ENCODE results near the gene USH1G. TPM values are rescaled to one million over a fixed set of nuclear protein-coding genes. Genes with fewer than 3 reads are reported as not detected.

Gene USH1G
- total RNA-seq, 3 donors from 2014 or later, result not detected

DNA sequence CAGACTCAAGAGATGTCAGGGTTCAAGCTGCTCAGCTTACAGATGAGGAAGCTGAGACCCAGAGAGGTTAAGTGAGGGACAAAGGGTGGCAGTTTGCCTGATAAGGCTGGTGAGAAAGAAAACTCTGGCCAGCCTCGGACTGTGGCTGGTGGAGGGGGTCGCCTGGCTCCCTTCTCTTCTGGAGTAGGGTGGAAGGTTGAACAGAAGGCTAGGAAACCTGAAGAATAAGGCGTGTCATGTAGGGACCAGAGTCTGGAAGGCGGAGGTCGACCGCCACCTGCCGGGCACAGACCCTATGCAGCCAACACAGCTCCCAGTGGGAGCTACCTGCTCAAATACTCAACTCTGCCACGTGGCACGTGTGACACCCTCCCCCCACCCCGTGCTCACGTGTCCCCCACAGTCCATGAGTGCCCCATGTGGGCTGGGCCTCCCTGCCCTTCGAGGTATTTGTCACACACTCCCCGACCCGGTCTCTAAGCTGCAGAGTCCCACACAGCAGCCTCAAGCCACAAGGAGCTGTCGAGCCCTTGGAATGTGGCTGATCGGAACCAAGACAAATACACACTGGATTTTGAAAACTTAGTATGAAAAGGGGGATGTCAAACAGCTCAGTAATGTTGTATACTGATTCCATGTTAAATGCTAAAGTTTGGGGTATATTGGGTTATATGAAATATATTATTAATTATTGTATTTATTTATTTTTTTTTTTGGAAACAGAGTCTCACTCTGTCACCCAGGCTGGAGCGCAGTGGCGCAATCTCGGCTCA lies 37.7 kb upstream of the USH1G start:
- ATAC-seq (peak; percentile 68), DNase-seq (peak; percentile 31)
- Mint-ChIP-seq H3K4me1 (ENCODE audit: low read depth) (peaks cover 4% of the 10 kb centered on the region), H3K9me3 (no peaks in the 10 kb centered on the region), H3K36me3 (ENCODE audit: insufficient read depth) (no peaks in the 10 kb centered on the region), H3K4me3 (no peak overlapping the region), H3K27me3 (ENCODE audit: low read depth) (no peaks in the 10 kb centered on the region)

DNA sequence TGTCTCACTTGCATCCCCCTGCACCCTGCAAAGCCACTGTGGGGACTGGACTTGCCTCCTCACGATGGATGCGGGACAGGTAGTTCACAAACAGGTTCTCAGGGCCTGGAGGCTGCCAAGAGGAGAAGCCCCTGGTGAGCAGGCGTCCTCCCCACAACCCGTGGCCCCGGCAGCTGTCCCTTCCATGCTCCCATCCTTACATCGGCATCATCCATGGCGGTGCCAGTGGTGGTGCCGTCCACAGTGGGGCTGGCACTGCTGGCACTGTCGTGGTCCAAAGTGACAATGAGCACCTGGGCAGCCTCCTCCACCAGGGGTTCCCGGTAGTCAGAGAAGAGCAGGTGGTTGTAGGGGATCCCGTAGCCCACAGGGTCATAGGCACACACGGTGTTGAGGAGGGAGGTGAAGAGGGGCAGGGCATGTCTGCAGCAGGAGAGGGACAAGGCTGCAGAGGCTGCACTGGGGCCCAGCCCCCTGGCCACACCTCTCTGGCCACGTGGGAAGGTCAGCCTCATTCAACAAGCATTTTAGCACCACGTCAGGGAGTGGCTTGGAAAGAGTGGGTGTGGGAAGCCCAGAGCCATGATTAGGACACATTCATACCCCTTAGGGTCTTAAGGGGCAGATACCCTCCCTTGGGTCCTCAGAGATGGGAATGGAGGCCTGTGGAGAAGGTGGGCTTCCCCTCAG lies 36.9 kb upstream of the USH1G start:
- Mint-ChIP-seq H3K4me3 (no peak overlapping the region), H3K9me3 (no peaks in the 10 kb centered on the region)
- no peak for DNase-seq

DNA sequence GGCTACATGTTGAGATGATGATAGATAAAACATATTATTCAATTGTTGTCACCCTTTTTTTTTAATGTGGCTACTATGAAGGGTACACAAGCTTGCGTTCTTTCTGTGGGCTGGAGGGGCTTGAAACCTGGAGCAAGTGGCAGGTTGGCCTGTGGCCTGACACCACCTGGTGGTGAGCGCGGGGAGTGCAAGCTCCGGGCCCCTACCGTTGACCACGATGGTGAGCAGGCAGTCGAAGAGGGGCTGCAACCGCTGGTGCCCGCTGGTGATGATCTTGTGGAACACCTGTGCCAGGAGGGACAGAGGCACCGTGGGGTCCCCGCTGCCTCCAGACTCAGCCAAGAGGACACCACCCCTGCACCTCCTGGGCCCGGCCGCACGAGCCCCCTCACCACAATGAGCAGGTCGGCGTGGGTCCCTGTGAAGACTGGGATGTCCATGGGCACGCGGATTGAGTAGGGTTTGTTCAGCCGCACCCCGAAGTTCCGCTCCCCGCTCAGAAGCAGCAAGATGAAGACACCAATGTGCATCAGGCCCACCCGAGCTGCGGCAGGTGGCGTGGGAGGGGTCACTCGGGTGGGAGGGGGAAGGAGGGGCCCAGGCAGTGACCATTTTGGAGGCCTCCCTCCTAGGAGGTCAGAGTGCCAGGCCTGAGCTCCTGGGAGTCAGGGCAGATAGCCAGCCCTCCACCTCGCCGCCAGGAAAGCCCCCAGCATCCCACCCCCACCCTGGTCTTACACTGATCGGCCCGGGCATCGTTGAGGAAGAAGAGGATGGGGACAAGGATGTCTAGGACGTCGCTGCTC lies 35.1 kb upstream of the USH1G start:
- Mint-ChIP-seq H3K4me3 (no peak overlapping the region), H3K36me3 (ENCODE audit: insufficient read depth) (no peaks in the 10 kb centered on the region), H3K27me3 (ENCODE audit: low read depth) (no peaks in the 10 kb centered on the region), H3K4me1 (ENCODE audit: low read depth) (peaks cover 4% of the 10 kb centered on the region), H3K9me3 (no peaks in the 10 kb centered on the region)
- ATAC-seq (peak; percentile 53 to 65), DNase-seq (peak; percentile 83)

More for the DNA sequence above, 36.9 kb upstream of the USH1G start:
- ATAC-seq, result no peak
- H3K36me3 Mint-ChIP-seq (ENCODE audit: insufficient read depth), result no peaks in the 10 kb centered on the region
- H3K4me1 Mint-ChIP-seq (ENCODE audit: low read depth), result peaks cover 4% of the 10 kb centered on the region
- H3K27me3 Mint-ChIP-seq (ENCODE audit: low read depth), result no peaks in the 10 kb centered on the region

DNA sequence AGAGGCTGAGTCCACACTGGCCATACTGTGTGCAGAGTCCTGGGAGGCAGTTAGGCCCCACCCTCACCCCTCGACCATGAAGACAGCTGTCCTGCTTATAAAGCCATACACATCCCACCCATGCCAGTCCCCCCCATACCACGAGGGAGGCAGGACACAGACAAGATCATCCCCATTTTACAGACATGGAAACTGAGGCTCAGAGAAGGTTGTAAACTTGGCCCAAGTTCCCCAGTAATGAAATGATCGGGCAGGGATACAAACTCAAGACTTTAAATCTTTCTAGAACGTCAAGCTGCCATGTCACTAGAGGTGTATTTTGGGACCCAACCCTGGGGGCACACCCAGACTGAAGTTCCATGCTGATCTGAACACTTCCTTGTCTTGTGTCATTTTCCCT lies 33.0 kb upstream of the USH1G start:
- Mint-ChIP-seq H3K27me3 (ENCODE audit: low read depth) (no peaks in the 10 kb centered on the region), H3K4me3 (no peak overlapping the region), H3K4me1 (ENCODE audit: low read depth) (peaks cover 2% of the 10 kb centered on the region), H3K9me3 (no peaks in the 10 kb centered on the region), H3K36me3 (ENCODE audit: insufficient read depth) (no peaks in the 10 kb centered on the region)
- ATAC-seq (no peak), DNase-seq (no peak)

DNA sequence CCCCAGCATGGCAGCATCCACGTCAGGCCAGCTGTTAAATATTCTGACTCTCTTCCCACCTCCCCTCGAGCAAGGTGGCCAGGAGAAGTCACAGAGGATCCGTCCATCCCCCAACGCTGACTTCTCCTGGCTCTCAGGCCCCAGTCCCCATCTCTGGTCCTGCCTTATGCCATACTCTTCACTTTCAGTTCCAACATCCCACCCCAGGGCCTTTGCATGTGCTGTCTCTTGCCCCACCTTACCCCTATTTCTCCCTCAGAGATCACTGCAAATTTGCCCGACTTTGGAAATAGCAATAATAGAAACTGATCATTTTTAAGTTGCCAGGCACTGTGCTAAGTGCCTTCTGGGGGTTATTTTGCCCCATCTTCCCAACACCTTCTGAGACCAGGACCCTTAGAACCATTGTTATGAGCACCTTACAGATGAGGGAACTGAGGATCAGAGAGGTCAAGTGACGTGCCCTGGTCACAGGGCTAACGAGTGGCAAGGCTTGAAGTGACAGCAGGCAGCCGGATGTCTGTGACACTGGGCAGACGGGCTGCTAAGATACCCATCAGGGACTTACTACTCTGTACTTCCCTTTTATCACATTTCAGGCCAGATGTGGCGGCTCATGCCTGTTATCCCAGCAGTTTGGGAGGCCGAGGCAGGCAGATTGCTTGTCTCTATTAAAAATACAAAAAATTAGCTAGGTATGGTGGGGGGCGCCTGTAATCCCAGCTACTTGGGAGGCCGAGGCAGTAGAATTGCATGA lies 31.8 kb upstream of the USH1G start:
- H3K4me3 Mint-ChIP-seq, result no peak overlapping the region
- H3K36me3 Mint-ChIP-seq (ENCODE audit: insufficient read depth), result no peaks in the 10 kb centered on the region
- H3K27me3 Mint-ChIP-seq (ENCODE audit: low read depth), result no peaks in the 10 kb centered on the region
- ATAC-seq (no peak), DNase-seq (no peak)
- H3K4me1 Mint-ChIP-seq (ENCODE audit: low read depth), result peaks cover 2% of the 10 kb centered on the region
- no peaks in the 10 kb centered on the region for H3K9me3 Mint-ChIP-seq

DNA sequence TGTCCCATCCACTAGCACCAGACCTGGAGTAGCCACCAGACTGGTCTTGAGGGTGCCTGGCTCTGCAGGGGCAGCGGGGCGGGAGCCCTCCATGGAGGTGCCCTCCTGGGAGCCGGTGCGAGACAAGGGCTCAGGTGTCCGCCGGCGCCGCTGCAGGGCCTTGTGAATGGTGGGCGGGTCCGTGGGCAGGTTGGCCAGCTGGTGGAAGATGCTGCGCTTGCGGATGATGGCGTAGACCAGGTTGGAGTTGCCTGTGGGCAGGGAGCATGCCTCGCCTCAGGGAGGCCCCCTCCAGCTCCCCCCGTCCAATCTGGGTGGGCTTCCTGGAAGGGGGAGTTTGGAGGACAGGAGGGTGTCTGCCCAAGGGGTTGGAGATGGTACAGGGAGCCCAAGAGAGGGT lies 31.1 kb upstream of the USH1G start:
- H3K9me3 Mint-ChIP-seq, result no peaks in the 10 kb centered on the region
- ATAC-seq (no peak), DNase-seq (no peak)
- no peak overlapping the region for H3K4me3 Mint-ChIP-seq
- no peaks in the 10 kb centered on the region for H3K36me3 Mint-ChIP-seq (ENCODE audit: insufficient read depth)
- H3K27me3 Mint-ChIP-seq (ENCODE audit: low read depth), result no peaks in the 10 kb centered on the region
- H3K4me1 Mint-ChIP-seq (ENCODE audit: low read depth), result peaks cover 2% of the 10 kb centered on the region

DNA sequence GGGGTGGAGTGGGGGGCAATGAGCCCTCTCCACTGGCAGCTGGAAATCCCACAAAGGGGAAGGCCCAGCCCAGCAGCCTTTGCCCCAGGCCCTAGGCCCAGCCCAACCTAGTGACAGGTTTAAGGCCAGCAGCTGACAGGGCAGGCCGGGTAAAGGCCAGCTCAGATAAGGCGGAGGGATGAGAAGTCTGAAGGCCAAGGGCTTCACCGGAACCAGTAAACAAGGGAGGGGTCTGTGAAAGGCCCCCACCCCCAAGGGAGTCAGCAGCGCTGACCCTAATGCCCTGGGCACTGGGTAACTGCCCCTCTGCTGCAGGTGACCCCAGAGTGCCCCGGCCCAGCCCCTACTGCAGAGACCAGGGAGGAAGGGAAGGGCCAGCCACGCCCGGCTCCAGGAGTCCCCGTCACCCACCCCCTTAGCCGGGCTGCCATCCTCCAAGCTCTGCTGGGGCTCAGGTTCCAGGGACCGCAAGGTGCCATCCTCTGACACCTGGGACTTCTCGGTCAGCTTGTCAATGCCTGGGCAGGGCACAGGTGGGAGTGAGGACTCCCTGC lies 30.2 kb upstream of the USH1G start:
- Mint-ChIP-seq H3K36me3 (ENCODE audit: insufficient read depth) (no peaks in the 10 kb centered on the region), H3K4me1 (ENCODE audit: low read depth) (peaks cover 2% of the 10 kb centered on the region), H3K4me3 (no peak overlapping the region), H3K9me3 (no peaks in the 10 kb centered on the region), H3K27me3 (ENCODE audit: low read depth) (no peaks in the 10 kb centered on the region)
- DNase-seq, result no peak
- no peak for ATAC-seq

DNA sequence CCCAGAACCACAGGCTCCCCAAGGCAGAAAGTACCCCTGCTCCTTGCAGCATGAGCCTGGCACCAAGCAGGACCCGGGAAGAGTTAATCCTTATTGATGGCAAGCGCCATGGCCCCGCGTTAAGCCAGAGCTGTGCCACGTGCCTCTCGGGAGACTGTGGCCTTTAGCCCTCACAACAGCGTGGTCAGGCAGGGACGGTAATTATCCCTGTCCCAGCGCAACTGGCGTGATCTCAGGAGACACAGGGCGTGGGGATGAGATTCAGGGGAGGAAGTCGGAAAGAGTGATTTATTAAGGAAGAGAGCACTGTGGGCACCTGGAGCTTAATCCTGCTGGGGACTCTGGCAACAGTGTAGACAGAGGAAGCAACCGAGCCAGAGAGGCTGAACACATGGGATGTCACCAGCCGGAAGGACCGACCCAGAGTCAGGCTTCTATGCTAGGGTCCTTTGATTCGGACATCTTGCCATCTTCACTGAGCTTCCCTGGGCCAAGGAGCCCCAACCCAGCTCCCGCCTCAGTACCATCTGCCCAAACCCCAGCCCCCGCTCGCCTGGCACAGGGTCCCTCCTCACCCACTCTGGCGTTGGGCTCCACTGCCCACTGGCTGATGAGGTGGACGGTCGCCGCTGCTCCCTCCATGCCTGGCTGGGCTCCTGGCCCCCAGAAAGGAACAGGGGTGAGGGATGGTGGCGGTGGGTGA lies 29.5 kb upstream of the USH1G start:
- DNase-seq (no peak), ATAC-seq (no peak)
- H3K4me1 Mint-ChIP-seq (ENCODE audit: low read depth), result no peaks in the 10 kb centered on the region
- no peaks in the 10 kb centered on the region for H3K36me3 Mint-ChIP-seq (ENCODE audit: insufficient read depth)
- no peaks in the 10 kb centered on the region for H3K9me3 Mint-ChIP-seq
- H3K4me3 Mint-ChIP-seq, result no peak overlapping the region
- H3K27me3 Mint-ChIP-seq (ENCODE audit: low read depth), result no peaks in the 10 kb centered on the region

DNA sequence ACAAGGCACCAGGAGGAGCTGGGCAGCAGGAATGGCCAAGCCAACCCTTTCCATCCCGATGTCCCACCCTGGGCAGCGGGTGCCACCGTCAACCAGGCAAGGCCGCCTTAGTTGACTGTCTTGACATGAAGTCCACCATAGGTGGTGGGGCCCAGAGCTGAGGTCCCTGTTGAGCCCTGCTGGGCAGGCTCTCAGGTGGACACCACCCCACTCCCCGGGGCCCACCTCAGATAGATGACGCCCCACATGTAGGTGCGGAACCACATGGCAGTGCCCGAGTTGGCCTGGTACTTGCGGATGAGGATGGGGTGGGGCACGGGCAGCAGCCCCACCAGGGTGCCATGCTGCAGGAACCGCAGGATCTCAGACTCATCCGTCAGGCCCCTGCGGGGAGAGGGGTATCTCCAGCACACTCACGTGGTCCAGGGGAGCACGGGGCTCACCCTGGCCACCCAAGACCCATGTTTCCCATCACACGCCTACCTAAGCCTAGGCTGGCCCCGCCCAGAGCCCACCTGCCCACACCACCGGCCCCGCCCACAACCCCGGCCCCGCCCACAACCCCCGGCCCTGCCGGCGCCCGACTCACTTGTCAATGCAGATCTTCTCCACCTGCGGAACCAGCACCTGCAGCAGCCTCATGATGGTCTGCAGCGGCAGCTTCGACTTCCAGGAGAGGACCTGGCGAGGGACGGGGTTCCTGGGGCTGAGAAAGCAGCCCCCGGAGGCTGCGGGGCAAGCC lies 28.8 kb upstream of the USH1G start:
- no peaks in the 10 kb centered on the region for H3K9me3 Mint-ChIP-seq
- no peaks in the 10 kb centered on the region for H3K4me1 Mint-ChIP-seq (ENCODE audit: low read depth)
- no peaks in the 10 kb centered on the region for H3K27me3 Mint-ChIP-seq (ENCODE audit: low read depth)
- ATAC-seq (no peak), DNase-seq (no peak)
- H3K4me3 Mint-ChIP-seq, result no peak overlapping the region
- H3K36me3 Mint-ChIP-seq (ENCODE audit: insufficient read depth), result no peaks in the 10 kb centered on the region

DNA sequence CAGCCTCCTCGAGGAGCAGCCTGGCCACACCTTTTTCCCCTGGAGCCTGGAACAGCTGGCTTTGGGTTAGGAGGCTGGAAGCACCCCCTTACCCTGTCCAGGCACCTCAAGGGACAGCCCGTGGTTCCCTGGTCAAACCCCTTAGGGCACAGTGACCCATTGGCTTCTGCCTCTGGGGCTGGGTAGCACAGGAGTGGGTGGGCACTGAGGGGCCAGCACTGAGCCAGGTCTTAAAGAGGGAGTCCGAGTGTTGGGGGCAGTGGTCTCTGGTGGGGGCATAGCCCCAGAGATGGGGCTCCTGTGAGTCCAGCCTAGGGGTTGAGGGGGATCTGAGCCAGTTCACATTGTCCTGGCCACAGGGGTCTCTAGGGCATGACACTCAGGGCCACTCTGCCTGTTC lies 28.0 kb upstream of the USH1G start:
- H3K4me3 Mint-ChIP-seq, result no peak overlapping the region
- DNase-seq (no peak), ATAC-seq (no peak)
- no peaks in the 10 kb centered on the region for H3K9me3 Mint-ChIP-seq
- no peaks in the 10 kb centered on the region for H3K36me3 Mint-ChIP-seq (ENCODE audit: insufficient read depth)
- H3K27me3 Mint-ChIP-seq (ENCODE audit: low read depth), result no peaks in the 10 kb centered on the region
- H3K4me1 Mint-ChIP-seq (ENCODE audit: low read depth), result no peaks in the 10 kb centered on the region

DNA sequence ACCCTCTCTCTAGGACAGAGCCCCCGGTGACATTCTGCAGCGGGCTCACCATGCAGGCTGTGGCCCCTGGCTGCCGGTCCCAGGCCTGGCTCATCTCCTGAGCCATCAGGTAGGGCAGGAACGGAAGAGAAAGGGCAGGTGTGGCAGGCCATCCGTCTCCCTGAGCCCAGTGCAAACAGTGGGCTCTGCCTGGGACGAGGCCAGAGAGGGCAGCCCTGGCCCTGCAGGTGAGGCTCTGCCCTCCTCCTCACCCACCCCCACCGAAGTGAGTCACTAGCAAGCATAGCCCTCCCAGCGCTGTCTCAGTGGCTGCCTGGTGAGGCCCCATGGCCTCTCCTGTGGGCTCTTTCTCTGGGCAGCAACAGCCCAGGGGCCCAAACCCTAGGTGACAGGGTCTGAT lies 27.2 kb upstream of the USH1G start:
- no peak overlapping the region for H3K4me3 Mint-ChIP-seq
- DNase-seq, result no peak
- H3K9me3 Mint-ChIP-seq, result no peaks in the 10 kb centered on the region
- ATAC-seq, result no peak
- H3K36me3 Mint-ChIP-seq (ENCODE audit: insufficient read depth), result no peaks in the 10 kb centered on the region
- H3K4me1 Mint-ChIP-seq (ENCODE audit: low read depth), result no peaks in the 10 kb centered on the region
- no peaks in the 10 kb centered on the region for H3K27me3 Mint-ChIP-seq (ENCODE audit: low read depth)

DNA sequence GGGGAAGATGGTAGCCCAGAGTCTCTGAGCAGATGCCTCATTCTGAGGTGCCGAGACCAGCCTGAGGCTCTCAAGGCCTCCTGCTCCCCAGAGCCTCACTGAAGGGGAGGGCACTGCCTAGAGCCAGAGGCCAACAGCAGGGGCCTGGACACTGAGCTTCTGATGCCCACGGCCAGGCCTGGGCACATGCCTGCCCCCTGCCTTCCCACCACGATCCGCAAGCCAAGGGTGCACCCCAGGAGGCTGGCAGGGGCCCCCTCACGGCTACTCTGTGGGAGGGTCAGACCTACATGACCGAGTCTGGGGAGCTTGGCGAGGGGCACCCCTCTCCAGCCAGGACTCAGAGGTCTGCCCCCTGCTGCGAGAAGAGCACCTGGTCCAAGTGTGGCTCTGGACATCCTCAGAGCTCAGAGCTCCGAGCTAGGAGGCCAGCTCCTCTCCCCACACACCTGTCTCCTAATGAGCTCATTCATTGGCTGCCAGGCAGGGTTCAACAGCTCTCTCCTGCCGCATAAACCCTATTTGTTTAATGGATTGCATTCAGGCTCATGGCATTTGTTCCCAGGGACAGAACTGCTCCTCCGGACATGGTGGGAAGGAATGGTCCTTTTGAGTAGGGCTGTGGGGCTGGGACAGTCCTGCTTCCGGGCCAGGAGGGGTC lies 26.5 kb upstream of the USH1G start:
- Mint-ChIP-seq H3K27me3 (ENCODE audit: low read depth) (no peaks in the 10 kb centered on the region), H3K9me3 (no peaks in the 10 kb centered on the region), H3K4me3 (no peak overlapping the region), H3K4me1 (ENCODE audit: low read depth) (no peaks in the 10 kb centered on the region), H3K36me3 (ENCODE audit: insufficient read depth) (no peaks in the 10 kb centered on the region)
- ATAC-seq (no peak), DNase-seq (no peak)
